BE2C (cell line): ENCODE measurements around the gene VPS39.

Experiments used
- DNase-seq: peaks from one replicate; pipeline ENCODE4 v3.0.0-alpha.2; 2020
- H3K27me3 ChIP-seq: fragments of 250-450 bp; sonication (Bioruptor Pico); 2 replicates; pipeline ENCODE4 v1.5.1; 2020; ENCODE audit warnings: mild to moderate bottlenecking
- H3K36me3 ChIP-seq: fragments of 250-450 bp; sonication (Bioruptor Pico); 2 replicates; pipeline ENCODE4 v1.5.1; 2020; ENCODE audit warnings: mild to moderate bottlenecking
- H3K4me1 ChIP-seq: fragments of 250-450 bp; sonication (Bioruptor Pico); 2 replicates; pipeline ENCODE4 v1.5.1; 2020
- H3K4me3 ChIP-seq: 2 replicates; pipeline ENCODE4 v1.5.1; 2011; ENCODE audit warnings: low read depth, low read length
- H3K9me3 ChIP-seq: fragments of 250-450 bp; sonication (Bioruptor Pico); 2 replicates; pipeline ENCODE4 v1.5.1; 2020
- CTCF ChIP-seq: IDR thresholded peaks from 2 replicates; pipeline ENCODE4 v1.5.1; 2012; ENCODE audit warnings: mild to moderate bottlenecking, low read depth, low read length

VPS39 gene

GRCh38 chr15:42135351-42135750 lies 72.8 kb downstream of the VPS39 start:
- Histone ChIP-seq H3K9me3 (no peaks in the 10 kb centered on the region), H3K36me3 (no peaks in the 10 kb centered on the region), H3K27me3 (no peaks in the 10 kb centered on the region), H3K4me3 (no peak overlapping the region), H3K4me1 (no peaks in the 10 kb centered on the region; the same call in 1 of the 2 replicates)
- no peak for DNase-seq
- no peak for TF ChIP-seq CTCF

- H3K4me3 ChIP-seq: no peak overlapping the region
- no peak for DNase-seq
- H3K36me3 ChIP-seq: no peaks in the 10 kb centered on the region
- no peaks in the 10 kb centered on the region; the same call in 1 of the 2 replicates for H3K4me1 ChIP-seq
- no peaks in the 10 kb centered on the region for H3K27me3 ChIP-seq
- no peaks in the 10 kb centered on the region for H3K9me3 ChIP-seq
- TF ChIP-seq CTCF: no peak
Measured at GRCh38 chr15:42134617-42135245, 73.4 kb downstream of the VPS39 start.

- Histone ChIP-seq H3K36me3 (no peaks in the 10 kb centered on the region), H3K27me3 (no peaks in the 10 kb centered on the region), H3K4me3 (no peak overlapping the region), H3K4me1 (no peaks in the 10 kb centered on the region; the same call in 1 of the 2 replicates), H3K9me3 (no peaks in the 10 kb centered on the region)
- peak; percentile 83 for DNase-seq
- TF ChIP-seq CTCF: peak; percentile 85
Measured at GRCh38 chr15:42133886-42134502, 74.1 kb downstream of the VPS39 start.

GRCh38 chr15:42133356-42133755 lies 74.7 kb downstream of the VPS39 start:
- Histone ChIP-seq H3K4me3 (no peak overlapping the region), H3K27me3 (no peaks in the 10 kb centered on the region), H3K4me1 (no peaks in the 10 kb centered on the region; the same call in 1 of the 2 replicates), H3K36me3 (no peaks in the 10 kb centered on the region), H3K9me3 (no peaks in the 10 kb centered on the region)
- no peak for TF ChIP-seq CTCF
- no peak for DNase-seq

GRCh38 chr15:42131826-42132806 lies 76.0 kb downstream of the VPS39 start:
- no peak for DNase-seq
- no peaks in the 10 kb centered on the region for H3K27me3 ChIP-seq
- H3K36me3 ChIP-seq: no peaks in the 10 kb centered on the region
- no peak for TF ChIP-seq CTCF
- H3K9me3 ChIP-seq: no peaks in the 10 kb centered on the region
- no peak overlapping the region for H3K4me3 ChIP-seq
- H3K4me1 ChIP-seq: no peaks in the 10 kb centered on the region; the same call in 1 of the 2 replicates
